Activated CD4-positive, CD25-positive, alpha-beta regulatory T cell treated with anti-CD3 and anti-CD28 coated beads, Interleukin-2, amount 50 U/mL, for 16 hours (primary cell): ENCODE data around the gene TBC1D22B.
A peak's percentile ranks its signal among the peaks of the same experiment; 100 is the strongest.

Source experiments
- DNase-seq: peaks from one replicate; pipeline ENCODE4 v3.0.0-alpha.2; 2020; ENCODE audit warnings: low read depth, low spot score

TBC1D22B gene

DNA sequence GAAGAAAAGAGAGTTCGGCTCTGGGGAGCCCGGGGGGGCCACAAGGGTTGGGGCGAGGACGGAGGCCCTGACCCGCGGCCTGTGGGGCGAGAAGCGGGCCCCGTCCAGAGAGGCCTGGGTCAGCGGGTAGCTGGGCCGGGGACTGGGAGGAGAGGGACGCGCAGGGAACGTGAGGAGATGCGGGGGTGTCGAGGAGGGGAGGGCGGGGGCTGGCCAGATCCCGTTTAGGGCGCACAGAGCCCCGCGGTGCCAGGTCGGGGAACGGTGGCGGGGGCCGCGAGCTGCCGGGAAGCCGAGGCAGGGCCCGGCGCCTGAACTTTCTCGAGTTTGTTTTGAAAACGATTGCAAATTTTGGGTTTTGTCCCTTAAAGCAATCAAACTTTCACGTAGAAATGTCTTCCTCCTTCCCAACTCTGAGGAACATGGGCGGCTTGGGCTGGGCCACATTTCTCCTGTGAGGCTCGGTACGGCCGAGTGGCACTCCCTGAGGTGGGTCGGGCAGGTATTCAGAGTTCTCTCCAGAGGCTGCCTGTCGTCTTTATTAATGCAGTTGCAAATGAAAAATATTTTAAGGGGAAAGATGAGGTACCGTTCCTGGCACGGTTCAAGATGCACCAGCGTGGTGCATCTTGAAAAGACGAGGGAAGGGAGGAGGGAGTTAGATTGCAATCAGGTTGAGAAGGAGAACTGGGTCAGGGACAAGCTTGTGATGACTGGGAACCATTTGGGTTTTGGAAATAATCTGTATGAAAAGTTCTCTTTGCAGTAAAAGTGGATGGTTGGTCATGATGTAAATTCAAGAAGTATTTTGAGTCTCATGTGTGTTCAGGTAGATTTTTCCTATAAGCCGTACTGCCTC, 97.2 kb downstream of the TBC1D22B start:
- DNase-seq, result no peak

GRCh38 chr6:37357288-37357687, 99.7 kb downstream of the TBC1D22B start:
- no peak for DNase-seq

DNA sequence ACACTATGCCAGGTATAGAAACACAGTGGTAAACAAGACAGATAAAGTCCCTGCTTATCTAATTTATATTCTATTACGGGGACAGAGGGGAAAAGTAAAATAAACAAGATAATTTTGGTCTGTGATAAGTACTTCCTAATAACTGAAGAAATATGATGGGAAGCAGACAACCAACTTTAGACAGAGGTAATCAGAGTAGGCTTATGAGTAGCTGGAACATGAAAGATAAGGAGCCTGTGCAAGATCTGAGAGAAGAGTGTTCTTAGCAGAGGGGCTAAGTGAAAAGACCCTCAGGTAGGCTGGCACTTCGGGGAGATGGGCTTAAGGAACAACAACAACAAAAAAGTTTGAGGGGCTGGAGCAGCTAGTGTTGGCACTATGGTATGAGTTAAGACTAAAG, 100.3 kb downstream of the TBC1D22B start:
- no peak for DNase-seq

GRCh38 chr6:37359039-37359438, 101.5 kb downstream of the TBC1D22B start:
- no peak for DNase-seq

DNA sequence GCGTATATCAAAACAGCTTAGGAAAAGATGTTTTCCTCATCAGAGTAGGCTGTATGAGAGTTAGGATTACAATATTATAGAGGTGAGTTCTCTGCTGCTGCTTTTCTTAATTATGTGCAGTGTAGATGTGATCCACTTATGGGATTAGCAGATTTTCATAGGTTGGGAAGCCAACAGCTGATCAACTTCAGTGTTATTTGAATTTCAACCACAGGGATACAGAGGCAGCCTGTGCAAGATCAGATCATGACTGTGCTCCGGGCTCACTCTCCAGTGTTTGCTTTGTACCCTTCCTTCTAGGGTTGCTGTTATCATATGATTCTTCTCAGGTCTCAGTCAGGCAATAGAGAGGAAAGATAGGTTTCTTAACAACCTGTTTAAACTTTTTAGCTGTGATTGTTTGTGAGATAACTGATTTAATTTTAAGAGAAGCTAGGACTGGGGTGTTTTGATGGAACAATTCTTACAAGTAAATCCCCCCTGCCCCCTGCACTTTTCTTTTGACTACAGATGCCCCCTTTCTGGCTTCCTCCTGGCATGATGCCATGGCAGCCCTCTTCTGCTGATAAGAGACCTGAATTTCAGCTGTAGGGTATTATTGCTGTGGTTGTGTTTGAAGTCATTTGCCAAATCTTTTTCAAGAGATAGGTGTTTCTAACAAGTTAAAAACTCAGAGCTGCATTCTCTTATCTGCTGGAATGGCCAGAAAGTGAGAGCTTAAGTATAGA, 104.7 kb downstream of the TBC1D22B start:
- no peak for DNase-seq

DNA sequence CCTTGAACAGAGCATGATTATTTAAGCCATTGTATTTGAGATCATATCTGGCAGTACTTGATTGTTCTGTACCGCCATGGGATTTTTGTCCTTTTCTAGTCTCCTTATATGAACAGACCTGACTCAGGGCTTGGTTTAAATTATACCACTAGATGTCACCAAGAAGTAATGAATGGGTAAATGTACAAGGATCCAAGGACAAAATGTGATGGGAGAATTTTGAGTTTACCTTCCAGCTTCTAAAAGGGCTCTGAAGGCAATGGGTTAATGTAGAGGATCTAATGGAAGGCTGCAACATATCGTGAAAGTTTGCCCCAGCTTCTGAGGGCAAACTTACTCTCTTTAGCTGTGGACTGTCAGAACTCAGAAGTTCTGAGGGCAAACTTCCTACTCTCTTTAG, 108.2 kb downstream of the TBC1D22B start:
- no peak for DNase-seq

- no peak for DNase-seq
Measured at GRCh38 chr6:37366910-37367309, 109.3 kb downstream of the TBC1D22B start.

DNA sequence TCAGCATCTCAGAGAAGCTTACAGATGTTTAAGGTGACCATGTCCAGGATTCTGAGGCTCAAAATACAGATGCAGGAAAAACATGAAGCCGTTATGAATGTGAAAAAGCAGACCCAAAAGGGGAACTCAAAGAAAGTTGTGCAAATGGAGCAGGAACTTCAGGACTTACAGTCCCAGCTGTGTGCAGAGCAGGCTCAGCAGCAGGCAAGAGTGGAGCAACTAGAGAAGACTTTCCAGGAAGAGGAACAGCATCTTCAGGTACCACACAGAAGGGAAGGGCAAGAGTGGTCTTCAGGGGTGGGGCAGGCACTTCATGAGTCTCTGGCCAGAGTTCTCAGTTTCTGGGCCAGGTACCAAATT, 111.4 kb downstream of the TBC1D22B start:
- DNase-seq, result no peak

GRCh38 chr6:37369321-37370201, 112.0 kb downstream of the TBC1D22B start:
- no peak for DNase-seq

GRCh38 chr6:37371154-37372083, 113.8 kb downstream of the TBC1D22B start:
- DNase-seq, result no peak

- no peak for DNase-seq
Measured at GRCh38 chr6:37372116-37372515, 114.5 kb downstream of the TBC1D22B start.

DNA sequence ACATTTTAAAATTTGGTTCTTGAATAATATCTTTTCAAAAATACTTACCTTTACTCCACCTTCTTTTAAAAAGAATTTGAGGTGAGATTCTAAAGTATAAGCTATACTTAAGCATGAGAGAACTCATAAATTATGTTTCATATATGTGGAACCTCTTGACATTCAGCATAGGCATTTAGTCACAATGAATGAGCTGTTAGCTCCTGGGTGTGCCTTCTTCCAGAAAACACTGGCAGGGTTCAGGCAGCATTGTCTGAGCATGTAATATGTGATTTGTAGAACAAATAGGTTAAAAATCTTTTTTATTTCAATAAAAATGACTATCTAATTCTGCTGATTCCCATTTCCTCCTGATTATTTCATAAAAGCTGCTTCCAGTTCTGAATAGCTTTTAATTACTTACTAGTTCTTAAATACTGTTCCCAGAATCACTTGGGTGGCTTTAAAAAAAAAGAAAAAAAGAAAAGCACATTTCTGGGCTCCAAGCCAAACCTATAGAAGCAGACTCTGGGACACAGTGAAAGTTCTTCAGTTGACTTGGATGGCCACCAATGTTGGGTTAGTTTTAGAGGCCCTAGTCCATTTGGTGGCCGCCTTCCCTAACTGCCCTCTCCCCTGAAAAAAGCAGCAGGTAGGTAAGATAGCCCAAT, 116.4 kb downstream of the TBC1D22B start:
- DNase-seq, result no peak

GRCh38 chr6:37375376-37375775, 117.8 kb downstream of the TBC1D22B start:
- DNase-seq, result no peak

- DNase-seq, result no peak
Measured at GRCh38 chr6:37376078-37376743, 118.6 kb downstream of the TBC1D22B start.

DNA sequence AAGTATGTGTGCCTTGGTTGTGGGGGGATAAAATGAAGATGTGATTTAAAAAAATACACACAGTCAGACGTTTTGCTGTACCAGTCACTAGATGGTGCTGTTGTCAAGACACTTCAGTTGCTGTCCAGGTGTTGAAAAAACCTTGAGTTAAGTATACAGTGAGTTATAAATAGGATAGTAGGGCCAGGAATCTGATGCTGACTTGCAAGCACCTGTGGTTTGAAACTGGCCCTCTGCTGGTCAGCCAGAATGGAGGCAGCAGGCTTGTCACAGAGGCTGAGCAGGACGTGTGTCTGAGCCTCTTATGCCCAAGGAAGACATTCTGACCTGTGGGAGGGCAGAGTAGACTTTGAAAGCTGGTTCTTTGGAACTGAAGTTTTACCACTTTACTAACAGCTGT, 124.0 kb downstream of the TBC1D22B start:
- DNase-seq, result peak; percentile 5
